ENCODE measurements around the gene DDA1.
"Not testable (repeated sequence)": the region's sequence is repeated elsewhere in the genome, so short reads cannot be mapped to it uniquely, and the experiment has no call there.

The DDA1 gene

GRCh38 chr19:17289489-17289888, 19.9 kb upstream of the DDA1 start:
- DNase-seq = peak; percentile 93

GRCh38 chr19:17292301-17293074, 16.9 kb upstream of the DDA1 start:
- DNase-seq = peak; percentile 97

- no peak for DNase-seq
Measured at GRCh38 chr19:17293605-17294004, 15.8 kb upstream of the DDA1 start.

GRCh38 chr19:17294051-17294891, 15.1 kb upstream of the DDA1 start:
- DNase-seq = peak; percentile 88

- not testable (repeated sequence) for DNase-seq
Measured at GRCh38 chr19:17295551-17295950, 13.8 kb upstream of the DDA1 start.

- DNase-seq = no peak
Measured at GRCh38 chr19:17296273-17296672, 13.1 kb upstream of the DDA1 start.

GRCh38 chr19:17296976-17297375, 12.4 kb upstream of the DDA1 start:
- DNase-seq = peak; percentile 89

GRCh38 chr19:17300992-17301619, 8.3 kb upstream of the DDA1 start:
- no peak for DNase-seq

GRCh38 chr19:17302391-17303166, 6.8 kb upstream of the DDA1 start:
- peak; percentile 69 for DNase-seq

- peak; percentile 98 for DNase-seq
Measured at GRCh38 chr19:17303167-17303939, 6.0 kb upstream of the DDA1 start, which contains the start of gene ABHD8. Gene ABHD8 (minus strand): TSS chr19:17303425. CDS start chr19:17301616, 1,809 bp downstream.

GRCh38 chr19:17303940-17304267, 5.5 kb upstream of the DDA1 start:
- DNase-seq = peak; percentile 43

- peak; percentile 53 for DNase-seq
Measured at GRCh38 chr19:17304386-17305215, 4.8 kb upstream of the DDA1 start.

GRCh38 chr19:17305216-17305516, 4.2 kb upstream of the DDA1 start:
- no peak for DNase-seq

- DNase-seq = peak; percentile 100
Measured at GRCh38 chr19:17305517-17306284, 3.7 kb upstream of the DDA1 start, which contains the start of gene MRPL34. Gene MRPL34 (plus strand): TSS chr19:17305872. CDS start chr19:17305893, 21 bp downstream.

- peak; percentile 79 for DNase-seq
Measured at GRCh38 chr19:17306285-17306714, 3.1 kb upstream of the DDA1 start.

GRCh38 chr19:17307876-17308377, 1.4 kb upstream of the DDA1 start:
- DNase-seq = peak; percentile 62

- no peak for DNase-seq
Measured at GRCh38 chr19:17309965-17310461, 650 bp downstream of the DDA1 start.

- peak; percentile 96 for DNase-seq
Measured at GRCh38 chr19:17311455-17312188, 2.3 kb downstream of the DDA1 start.
